IMR-90 (cell line): ENCODE measurements around the gene AKR1C2. TPM values are rescaled to one million over a fixed set of nuclear protein-coding genes. Genes with fewer than 3 reads are reported as not detected.

ENCODE experiments used
- ATAC-seq: fragments of 200-7000 bp; cut with Tn5 transposase; 2 replicates; pipeline ENCODE4 v1.9.1; 2020; ENCODE audit warnings: low read depth, mild to moderate bottlenecking, moderate library complexity
- BruUV-seq: library from RNA; stranded (reverse); fragments of 400-500 nt; replicated peaks from 2 replicates; lab custom pipeline; 2021; lab: Mats Ljungman, UMichigan
- CTCF ChIA-PET: fragments of 300-600 bp; formaldehyde crosslinking; extraction: SDS; loops from one replicate; lab custom pipeline; 2021; ENCODE audit warnings: antibody characterized with exemption; lab: Yijun Ruan, JAX
- POLR2A ChIA-PET: fragments of 300-600 bp; sonication (Branson Sonifier 250); formaldehyde crosslinking; loops from one replicate; lab custom pipeline; 2022; ENCODE audit warnings: antibody characterized with exemption; ENCODE audit not compliant: unreplicated experiment; lab: Charles Lee
- DNase-seq: peaks from one replicate; pipeline ENCODE4 v3.0.0; 2013
- H2AFZ ChIP-seq: replicated peaks from 2 replicates; pipeline ENCODE3; 2013; ENCODE audit warnings: low read length, mild to moderate bottlenecking; ENCODE audit not compliant: poor library complexity
- H2AK5ac ChIP-seq: 2 replicates; pipeline ENCODE4 v1.6.1; 2013; ENCODE audit warnings: low read depth, low read length, inconsistent platforms
- H2AK9ac ChIP-seq: replicated peaks from 2 replicates; pipeline ENCODE3; 2013; ENCODE audit warnings: mild to moderate bottlenecking, low read depth, low read length, moderate library complexity; ENCODE audit not compliant: poor library complexity
- H2BK120ac ChIP-seq: 2 replicates; pipeline ENCODE4 v1.6.1; 2013; ENCODE audit warnings: low read depth, low read length, inconsistent platforms
- H2BK15ac ChIP-seq: 3 replicates; pipeline ENCODE4 v1.6.1; 2013; ENCODE audit warnings: low read depth, low read length, inconsistent platforms
- H2BK20ac ChIP-seq: 2 replicates; pipeline ENCODE4 v1.6.1; 2013; ENCODE audit warnings: low read depth, mild to moderate bottlenecking, inconsistent platforms, low read length, moderate library complexity
- H2BK5ac ChIP-seq: 2 replicates; pipeline ENCODE4 v1.6.1; 2013; ENCODE audit warnings: mild to moderate bottlenecking, low read depth, low read length, inconsistent platforms; ENCODE audit not compliant: poor library complexity, severe bottlenecking
- H3K14ac ChIP-seq: replicated peaks from 2 replicates; pipeline ENCODE4 v1.6.1; 2013; ENCODE audit warnings: low read depth, low read length, inconsistent platforms
- H3K18ac ChIP-seq: 2 replicates; pipeline ENCODE4 v1.6.1; 2013; ENCODE audit warnings: low read depth, low read length, control low read depth
- H3K23ac ChIP-seq: 2 replicates; pipeline ENCODE4 v1.6.1; 2013; ENCODE audit warnings: low read depth, low read length, inconsistent platforms
- H3K27ac ChIP-seq: 2 replicates; pipeline ENCODE4 v1.5.1; 2013; ENCODE audit warnings: mild to moderate bottlenecking, control low read depth, low read length; ENCODE audit not compliant: insufficient read depth
- H3K27me3 ChIP-seq: 2 replicates; pipeline ENCODE4 v1.6.1; 2013; ENCODE audit warnings: low read length; ENCODE audit not compliant: control insufficient read depth, insufficient read depth
- H3K36me3 ChIP-seq: 2 replicates; pipeline ENCODE4 v1.6.1; 2013; ENCODE audit warnings: low read length, mixed read lengths; ENCODE audit not compliant: control insufficient read depth, insufficient read depth
- H3K4ac ChIP-seq: 2 replicates; pipeline ENCODE4 v1.6.1; 2013; ENCODE audit warnings: low read depth, low read length, inconsistent platforms
- H3K4me1 ChIP-seq: 2 replicates; pipeline ENCODE4 v1.6.1; 2013; ENCODE audit warnings: low read length, mixed read lengths; ENCODE audit not compliant: control insufficient read depth, insufficient read depth
- H3K4me2 ChIP-seq: 2 replicates; pipeline ENCODE4 v1.6.1; 2013; ENCODE audit warnings: low read depth, mild to moderate bottlenecking, control low read depth, low read length, moderate library complexity
- H3K4me3 ChIP-seq: 2 replicates; pipeline ENCODE4 v1.5.1; 2013; ENCODE audit warnings: low read depth, mild to moderate bottlenecking, control low read depth, low read length, moderate library complexity; ENCODE audit not compliant: insufficient read depth
- H3K56ac ChIP-seq: 2 replicates; pipeline ENCODE4 v1.6.1; 2013; ENCODE audit warnings: low read length, inconsistent platforms; ENCODE audit not compliant: insufficient read depth; ENCODE audit errors: extremely low read depth
- H3K79me1 ChIP-seq, 2 experiments: 2 replicates each; pipeline ENCODE4 v1.6.1; 2013; ENCODE audit warnings: low read length in 2 of 2, inconsistent platforms in 1 of 2, low read depth in 1 of 2
- H3K9ac ChIP-seq: 2 replicates; pipeline ENCODE4 v1.6.1; 2013; ENCODE audit warnings: low read depth, low read length, control low read depth
- H3K9me1 ChIP-seq: 2 replicates; pipeline ENCODE4 v1.6.1; 2013; ENCODE audit warnings: low read length, inconsistent platforms; ENCODE audit not compliant: insufficient read depth
- H3K9me3 ChIP-seq: 2 replicates; pipeline ENCODE4 v1.6.1; 2013; ENCODE audit warnings: low read length; ENCODE audit not compliant: control insufficient read depth, insufficient read depth
- H4K20me1 ChIP-seq: 2 replicates; pipeline ENCODE4 v1.6.1; 2013; ENCODE audit warnings: low read length, inconsistent platforms; ENCODE audit not compliant: insufficient read depth
- H4K5ac ChIP-seq: 2 replicates; pipeline ENCODE4 v1.6.1; 2013; ENCODE audit warnings: mild to moderate bottlenecking, low read depth, low read length, control low read depth
- H4K8ac ChIP-seq, 2 experiments: 2 replicates each; pipeline ENCODE4 v1.6.1; 2013; ENCODE audit warnings: low read depth in 2 of 2, low read length in 2 of 2, control low read depth in 1 of 2, inconsistent platforms in 1 of 2
- H4K91ac ChIP-seq: 2 replicates; pipeline ENCODE4 v1.6.1; 2013; ENCODE audit warnings: low read depth, low read length, inconsistent platforms; ENCODE audit not compliant: insufficient read depth
- BHLHE40 ChIP-seq: fragments of 150-350 bp; IDR thresholded peaks from 2 replicates; pipeline ENCODE4 v1.6.1; 2016; ENCODE audit warnings: mild to moderate bottlenecking, low read depth, low read length
- CEBPB ChIP-seq: IDR thresholded peaks from 2 replicates; pipeline ENCODE4 v1.6.1; 2012; ENCODE audit warnings: low read depth, low read length, improper control_type of control experiment
- CHD1 ChIP-seq: IDR thresholded peaks from 2 replicates; pipeline ENCODE4 v1.6.1; 2012; ENCODE audit warnings: low read depth, low read length, improper control_type of control experiment
- FOS ChIP-seq: fragments of 150-350 bp; IDR thresholded peaks from 2 replicates; pipeline ENCODE4 v1.6.1; 2016; ENCODE audit warnings: low read depth, low read length
- MAFK ChIP-seq: IDR thresholded peaks from 2 replicates; pipeline ENCODE4 v1.6.1; 2012; ENCODE audit warnings: low read depth, low read length, improper control_type of control experiment
- MXI1 ChIP-seq: IDR thresholded peaks from 2 replicates; pipeline ENCODE4 v1.6.1; 2012; ENCODE audit warnings: low read depth, mild to moderate bottlenecking, low read length, moderate library complexity, borderline replicate concordance
- RAD21 ChIP-seq: IDR thresholded peaks from 2 replicates; pipeline ENCODE4 v1.6.1; 2012; ENCODE audit warnings: low read length, improper control_type of control experiment
- RCOR1 ChIP-seq: IDR thresholded peaks from 2 replicates; pipeline ENCODE4 v1.6.1; 2012; ENCODE audit warnings: mild to moderate bottlenecking, low read length, improper control_type of control experiment; ENCODE audit not compliant: insufficient replicate concordance
- RFX5 ChIP-seq: IDR thresholded peaks from 2 replicates; pipeline ENCODE4 v1.8.0; 2012; ENCODE audit warnings: low read depth, mild to moderate bottlenecking, low read length, moderate library complexity
- SMC3 ChIP-seq: fragments of 150-350 bp; IDR thresholded peaks from 2 replicates; pipeline ENCODE4 v1.6.1; 2016; ENCODE audit warnings: low read depth, mild to moderate bottlenecking, antibody characterized with exemption, low read length, moderate library complexity
- USF2 ChIP-seq: fragments of 150-350 bp; IDR thresholded peaks from 2 replicates; pipeline ENCODE4 v1.6.1; 2017; ENCODE audit warnings: mild to moderate bottlenecking, antibody characterized with exemption, low read length, low read depth
- WGBS, 2 experiments: methylation state at CpG; one replicate each; pipeline versions ENCODE4 v1.1.5 to v1.1.7; 2013; ENCODE audit warnings: missing lambda C conversion rate in 2 of 2; ENCODE audit not compliant: insufficient read length in 1 of 2; ENCODE audit errors: extremely low coverage in 2 of 2; 5-methylcytosine and 5-hydroxymethylcytosine counted together
- dilution Hi-C: fragments of 300-500 bp; cut with HindIII; formaldehyde crosslinking; loops from one replicate; pipeline ENCODE4 v1.14.3; 2018; ENCODE audit warnings: low sequenced_read_pairs; ENCODE audit not compliant: unreplicated experiment
- in situ Hi-C: fragments of 300-500 bp; cut with MboI; formaldehyde crosslinking; loops from 3 replicates; pipeline ENCODE4 v1.14.3; 2019; ENCODE audit warnings: low sequenced_read_pairs, inconsistent platforms, mixed read lengths
- intact Hi-C: fragments of 100-400 bp; cut with micrococcal nuclease; formaldehyde crosslinking; loops from 2 replicates; pipeline ENCODE4 v1.10.0; 2022
- polyA plus RNA-seq, 3 experiments: library from polyadenylated mRNA; depleted of rRNA; stranded (reverse); fragments of >200 nt; gene quantifications; 2 replicates each; pipeline ENCODE4 v1.2.3, GENCODE V29; 2012; ENCODE audit warnings: low replicate concordance in 1 of 3
- total RNA-seq: library from RNA; depleted of rRNA; stranded (reverse); fragments of >200 nt; gene quantifications from 2 replicates; pipeline ENCODE4 v1.2.3, GENCODE V29; 2012

Gene AKR1C2
- total and polyA plus RNA-seq, 2 of the 4 experiments (the other 2 are of a cell fraction) = 0.36 to 1.0 TPM

GRCh38 chr10:5046410-5046809 is 42.8 kb upstream of the AKR1C2 start:
- intact Hi-C loops (no loop called here), in situ Hi-C loops (no loop called here), dilution Hi-C loops (no loop called here)
- no peaks in the 10 kb centered on the region for H3K36me3 ChIP-seq
- H4K8ac ChIP-seq = no peak overlapping the region
- H3K9me3 ChIP-seq = no peaks in the 10 kb centered on the region
- no CpG with 5 or more reads among the region's 6 CpGs for WGBS, 2 experiments
- no peaks in the 10 kb centered on the region for H3K79me1 ChIP-seq
- TF ChIP-seq CHD1 (no peak), RAD21 (no peak), RCOR1 (no peak), BHLHE40 (no peak), MAFK (no peak), RFX5 (no peak), FOS (no peak), SMC3 (no peak), USF2 (no peak), CEBPB (no peak), MXI1 (no peak)
- no peak overlapping the region for H2BK120ac ChIP-seq
- no peak overlapping the region for H2BK15ac ChIP-seq
- H2AFZ ChIP-seq = no peak overlapping the region
- no peak for DNase-seq
- no peak overlapping the region for H2BK5ac ChIP-seq
- no peak overlapping the region for H3K9ac ChIP-seq
- no peak overlapping the region for H2AK9ac ChIP-seq
- H3K23ac ChIP-seq = no peak overlapping the region
- no peak overlapping the region for H3K4me3 ChIP-seq
- H3K4me2 ChIP-seq = no peak overlapping the region
- H2AK5ac ChIP-seq = no peak overlapping the region
- no peaks in the 10 kb centered on the region for H3K27me3 ChIP-seq
- no TSS peak for BruUV-seq
- no peak overlapping the region for H4K5ac ChIP-seq
- ATAC-seq = no peak
- no peaks in the 10 kb centered on the region for H3K4me1 ChIP-seq
- H3K27ac ChIP-seq = no peak overlapping the region
- no peak overlapping the region for H3K4ac ChIP-seq
- no peak overlapping the region for H3K18ac ChIP-seq
- ChIA-PET CTCF (no interaction called here), POLR2A (no interaction called here)
- H4K20me1 ChIP-seq = no peaks in the 10 kb centered on the region
- no peaks in the 10 kb centered on the region for H3K9me1 ChIP-seq
- no peak overlapping the region for H3K14ac ChIP-seq
- no peak overlapping the region for H2BK20ac ChIP-seq
- H4K91ac ChIP-seq = no peak overlapping the region
- no peak overlapping the region for H3K56ac ChIP-seq
